ENCODE measurements around the gene CKS1B. TPM values are rescaled to one million over a fixed set of nuclear protein-coding genes. Genes with fewer than 3 reads are reported as not detected.

The CKS1B gene
- total RNA-seq, 1 donor from 2014 or later: 104 TPM

- intact Hi-C loops (cut with micrococcal nuclease): loop anchor here (1.0 kb wide), 1 partner anchor 8 kb away; the partner anchor contains the start of gene ZBTB7B
Measured at GRCh38 chr1:155010211-155010918, 35.9 kb downstream of the CKS1B start.

- intact Hi-C loops (cut with micrococcal nuclease): no loop called here
Measured at GRCh38 chr1:155011004-155011416, 36.5 kb downstream of the CKS1B start.

GRCh38 chr1:155011437-155012025, 37.0 kb downstream of the CKS1B start:
- intact Hi-C loops (cut with micrococcal nuclease): loop anchor here (2.0 kb wide), 1 partner anchor 39 kb away; the partner anchor contains the start of gene ADAM15

- intact Hi-C loops (cut with micrococcal nuclease): loop anchor here (2.0 kb wide), 1 partner anchor 39 kb away; the partner anchor contains the start of gene ADAM15
Measured at GRCh38 chr1:155012026-155012546, 37.6 kb downstream of the CKS1B start.

- intact Hi-C loops (cut with micrococcal nuclease): loop anchor here (2.0 kb wide), 1 partner anchor 38 kb away; the partner anchor contains the start of gene ADAM15
Measured at GRCh38 chr1:155012776-155013602, 38.5 kb downstream of the CKS1B start.

GRCh38 chr1:155013632-155014031, 39.2 kb downstream of the CKS1B start:
- intact Hi-C loops (cut with micrococcal nuclease): loop anchor here (2.0 kb wide), 1 partner anchor 37 kb away; the partner anchor contains the start of gene ADAM15

- intact Hi-C loops (cut with micrococcal nuclease): no loop called here
Measured at GRCh38 chr1:155014709-155015508, 40.4 kb downstream of the CKS1B start.

- intact Hi-C loops (cut with micrococcal nuclease): loop anchor here (2.0 kb wide), 1 partner anchor 457 kb away; the partner anchor contains the start of gene UBE2Q1
Measured at GRCh38 chr1:155015527-155016230, 41.2 kb downstream of the CKS1B start.

GRCh38 chr1:155016231-155016831, 41.9 kb downstream of the CKS1B start:
- intact Hi-C loops (cut with micrococcal nuclease): loop anchor here (2.0 kb wide), 1 partner anchor 458 kb away; the partner anchor contains the start of gene UBE2Q1

GRCh38 chr1:155017041-155017945, 42.8 kb downstream of the CKS1B start:
- intact Hi-C loops (cut with micrococcal nuclease): loop anchor here (1.0 to 2.0 kb wide), 6 partner anchors 11 to 458 kb away; partner anchors contain the start of genes CKS1B, FLAD1 and UBE2Q1

GRCh38 chr1:155017946-155018316, 43.5 kb downstream of the CKS1B start:
- intact Hi-C loops (cut with micrococcal nuclease): loop anchor here (1.0 to 2.0 kb wide), 6 partner anchors 12 to 459 kb away; partner anchors contain the start of genes CKS1B, FLAD1 and UBE2Q1

GRCh38 chr1:155018617-155019348, 44.3 kb downstream of the CKS1B start:
- intact Hi-C loops (cut with micrococcal nuclease): no loop called here

GRCh38 chr1:155019377-155020245, 45.1 kb downstream of the CKS1B start:
- intact Hi-C loops (cut with micrococcal nuclease): no loop called here

GRCh38 chr1:155022136-155022926, 47.9 kb downstream of the CKS1B start:
- intact Hi-C loops (cut with micrococcal nuclease): no loop called here

- intact Hi-C loops (cut with micrococcal nuclease): no loop called here
Measured at GRCh38 chr1:155022927-155023236, 48.4 kb downstream of the CKS1B start.

- intact Hi-C loops (cut with micrococcal nuclease): no loop called here
Measured at GRCh38 chr1:155023627-155024026, 49.1 kb downstream of the CKS1B start.

Data from T-helper 1 cell treated with Interleukin-12 subunit alpha and Interleukin-12 subunit beta and Interleukin-4 antibody, amounts not matched to agents 30 ng/mL and 1 ng/mL, for 36 hours (primary cell).